HepG2 (cell line): ENCODE data around the gene DNAJC5.

Experiments used
- CEBPG ChIP-seq: IDR thresholded peaks from 2 replicates; pipeline ENCODE4 v1.6.1; 2016
- CREB1 ChIP-seq, 2 experiments: fragments of 450-650 bp in 1 of 2; IDR thresholded peaks; 2 replicates each; pipeline ENCODE4 v1.6.1; 2016 to 2017; ENCODE audit warnings: control low read depth in 1 of 2, mild to moderate bottlenecking in 1 of 2, missing compliant biosample characterization in 1 of 2, missing genetic modification characterization in 1 of 2
- PATZ1 ChIP-seq: sonication (generic); formaldehyde crosslinking; IDR thresholded peaks from 2 replicates; pipeline ENCODE4 v1.4.0; 2020; ENCODE audit warnings: missing genetic modification reagents
- POLR2A ChIP-seq, 2 experiments: IDR thresholded peaks; 2 replicates each; pipeline ENCODE4 v1.6.1; 2011; ENCODE audit warnings: low read depth in 2 of 2, low read length in 2 of 2, mild to moderate bottlenecking in 1 of 2, moderate library complexity in 1 of 2; ENCODE audit not compliant: insufficient read depth in 1 of 2
- ZBTB33 ChIP-seq: sonication (generic); formaldehyde crosslinking; IDR thresholded peaks from 2 replicates; pipeline ENCODE4 v1.4.0; 2020; ENCODE audit warnings: missing genetic modification reagents
- TF ChIP-seq, protein P1 (sequence below): sonication (generic); formaldehyde crosslinking; conservative IDR thresholded peaks from 2 replicates; pipeline ENCODE4 v1.8.0; 2022; ENCODE audit warnings: mild to moderate bottlenecking, moderate library complexity, missing genetic modification reagents

GRCh38 chr20:63958964-63959698 is 64.2 kb downstream of the DNAJC5 start:
- TF ChIP-seq CEBPG (CRISPR knock-in tag) (no peak), ZBTB33 (CRISPR knock-in tag) (no peak), CREB1 (IDR thresholded peaks at IDR 0.05) (no peak), CREB1 (CRISPR knock-in tag; IDR thresholded peaks at IDR 0.05) (no peak), POLR2A (IDR thresholded peaks at IDR 0.05; ENCODE audit: insufficient read depth in 1 of 2, low read depth in 2 of 2, low read length in 2 of 2) (no peak), PATZ1 (CRISPR knock-in tag) (no peak)
- TF ChIP-seq, protein P1, sequence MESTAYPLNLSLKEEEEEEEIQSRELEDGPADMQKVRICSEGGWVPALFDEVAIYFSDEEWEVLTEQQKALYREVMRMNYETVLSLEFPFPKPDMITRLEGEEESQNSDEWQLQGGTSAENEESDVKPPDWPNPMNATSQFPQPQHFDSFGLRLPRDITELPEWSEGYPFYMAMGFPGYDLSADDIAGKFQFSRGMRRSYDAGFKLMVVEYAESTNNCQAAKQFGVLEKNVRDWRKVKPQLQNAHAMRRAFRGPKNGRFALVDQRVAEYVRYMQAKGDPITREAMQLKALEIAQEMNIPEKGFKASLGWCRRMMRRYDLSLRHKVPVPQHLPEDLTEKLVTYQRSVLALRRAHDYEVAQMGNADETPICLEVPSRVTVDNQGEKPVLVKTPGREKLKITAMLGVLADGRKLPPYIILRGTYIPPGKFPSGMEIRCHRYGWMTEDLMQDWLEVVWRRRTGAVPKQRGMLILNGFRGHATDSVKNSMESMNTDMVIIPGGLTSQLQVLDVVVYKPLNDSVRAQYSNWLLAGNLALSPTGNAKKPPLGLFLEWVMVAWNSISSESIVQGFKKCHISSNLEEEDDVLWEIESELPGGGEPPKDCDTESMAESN = no peak
